CD4-positive, alpha-beta T cell treated with Interleukin-1 beta for 1 hour (primary cell): Measurements from ENCODE around the gene CD68.

Experiments
- DNase-seq, 2 donors: peaks; one replicate each; pipeline ENCODE4 v3.0.0-alpha.2; 2020 to 2022

Gene CD68

DNA sequence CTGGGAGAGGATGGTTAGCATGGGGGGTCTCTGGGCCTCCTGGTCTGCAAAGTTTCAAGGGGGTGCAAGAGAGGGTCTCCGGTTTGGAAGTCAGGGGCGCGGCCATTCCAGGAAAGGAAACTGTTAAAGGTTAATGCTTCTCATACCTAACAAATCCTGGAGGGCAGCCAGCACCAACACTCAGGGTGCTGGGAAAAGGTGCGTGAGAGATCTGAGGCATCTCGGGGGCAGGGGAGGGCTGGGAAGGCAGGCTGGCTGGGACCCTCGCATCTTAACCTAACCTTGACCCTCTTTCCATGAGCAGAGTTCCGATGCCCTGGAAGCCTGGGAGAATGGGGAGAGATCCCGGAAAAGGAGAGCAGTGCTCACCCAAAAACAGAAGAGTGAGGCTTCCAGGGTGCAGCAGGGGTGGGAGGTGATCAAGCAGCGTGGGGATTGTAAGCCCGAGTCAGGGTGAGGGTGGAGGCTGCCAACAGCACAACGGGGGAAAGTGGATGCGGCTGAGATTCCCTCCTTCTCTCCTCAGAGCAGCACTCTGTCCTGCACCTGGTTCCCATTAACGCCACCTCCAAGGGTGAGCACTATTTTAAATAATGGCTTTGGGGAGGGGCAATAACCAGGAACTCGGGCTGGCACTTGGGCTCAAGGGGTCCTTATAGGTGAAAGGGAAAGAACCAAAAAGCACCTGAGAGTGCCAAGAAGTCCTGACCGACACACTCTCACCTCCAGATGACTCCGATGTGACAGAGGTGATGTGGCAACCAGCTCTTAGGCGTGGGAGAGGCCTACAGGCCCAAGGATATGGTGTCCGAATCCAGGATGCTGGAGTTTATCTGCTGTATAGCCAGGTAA is 19.9 kb upstream of the CD68 start:
- DNase-seq = no peak

GRCh38 chr17:7560172-7561027 is 19.0 kb upstream of the CD68 start:
- peak; percentile 57 to 58 for DNase-seq

DNA sequence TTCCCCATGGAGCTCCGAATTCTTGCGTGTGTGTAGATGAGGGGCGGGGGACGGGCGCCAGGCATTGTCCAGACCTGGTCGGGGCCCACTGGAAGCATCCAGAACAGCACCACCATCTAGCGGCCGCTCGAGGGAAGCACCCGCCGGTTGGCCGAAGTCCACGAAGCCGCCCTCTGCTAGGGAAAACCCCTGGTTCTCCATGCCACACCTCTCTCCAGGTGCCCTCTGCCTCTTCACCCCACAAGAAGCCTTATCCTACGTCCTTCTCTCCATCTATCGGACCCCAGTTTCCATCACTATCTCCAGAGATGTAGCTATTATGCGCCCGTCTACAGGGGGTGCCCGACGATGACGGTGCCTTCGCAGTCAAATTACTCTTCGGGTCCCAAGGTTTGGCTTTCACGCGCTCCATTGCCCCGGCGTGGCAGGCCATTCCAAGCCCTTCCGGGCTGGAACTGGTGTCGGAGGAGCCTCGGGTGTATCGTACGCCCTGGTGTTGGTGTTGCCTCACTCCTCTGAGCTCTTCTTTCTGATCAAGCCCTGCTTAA is 18.3 kb upstream of the CD68 start:
- peak; percentile 85 to 86 for DNase-seq

DNA sequence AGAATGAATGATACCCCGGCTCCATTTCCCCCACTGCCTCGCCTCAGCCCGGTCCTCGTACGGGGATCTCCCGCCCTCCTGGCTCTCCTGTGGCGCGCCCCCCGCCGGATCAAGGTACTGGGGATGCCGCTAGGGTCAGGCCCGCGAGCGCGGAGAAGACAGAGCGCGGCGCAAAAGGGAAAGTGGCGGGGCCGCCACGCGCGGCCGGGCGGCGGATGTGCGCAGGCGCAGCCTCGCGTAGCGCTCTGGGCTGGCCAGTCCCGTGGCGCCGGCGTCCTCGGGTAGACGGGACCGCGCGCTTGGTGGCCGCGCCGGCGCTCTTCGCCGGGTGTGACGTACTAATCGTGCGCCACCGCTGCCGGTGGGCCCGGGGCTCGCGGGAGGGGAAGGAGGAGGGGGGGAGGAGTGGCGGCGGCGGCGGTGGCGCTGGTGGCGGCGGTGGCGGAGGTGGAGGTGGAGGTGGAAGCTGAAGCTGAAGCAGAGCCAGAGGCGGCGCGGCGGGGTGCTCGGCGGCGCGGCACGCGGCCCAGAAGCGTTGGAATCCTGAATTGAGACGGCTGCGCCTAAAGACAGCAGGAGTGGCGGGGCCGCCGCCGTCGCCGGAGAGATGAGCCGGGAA is 17.7 kb upstream of the CD68 start, which contains the start of gene SENP3:
Gene SENP3 (plus strand): TSS at position 331 of the 619 bp plus-strand sequence. CDS start 1,158 bp downstream, outside the sequence.
- DNase-seq = peak; percentile 93 to 94

GRCh38 chr17:7562208-7562605 is 17.2 kb upstream of the CD68 start:
- DNase-seq = no peak

DNA sequence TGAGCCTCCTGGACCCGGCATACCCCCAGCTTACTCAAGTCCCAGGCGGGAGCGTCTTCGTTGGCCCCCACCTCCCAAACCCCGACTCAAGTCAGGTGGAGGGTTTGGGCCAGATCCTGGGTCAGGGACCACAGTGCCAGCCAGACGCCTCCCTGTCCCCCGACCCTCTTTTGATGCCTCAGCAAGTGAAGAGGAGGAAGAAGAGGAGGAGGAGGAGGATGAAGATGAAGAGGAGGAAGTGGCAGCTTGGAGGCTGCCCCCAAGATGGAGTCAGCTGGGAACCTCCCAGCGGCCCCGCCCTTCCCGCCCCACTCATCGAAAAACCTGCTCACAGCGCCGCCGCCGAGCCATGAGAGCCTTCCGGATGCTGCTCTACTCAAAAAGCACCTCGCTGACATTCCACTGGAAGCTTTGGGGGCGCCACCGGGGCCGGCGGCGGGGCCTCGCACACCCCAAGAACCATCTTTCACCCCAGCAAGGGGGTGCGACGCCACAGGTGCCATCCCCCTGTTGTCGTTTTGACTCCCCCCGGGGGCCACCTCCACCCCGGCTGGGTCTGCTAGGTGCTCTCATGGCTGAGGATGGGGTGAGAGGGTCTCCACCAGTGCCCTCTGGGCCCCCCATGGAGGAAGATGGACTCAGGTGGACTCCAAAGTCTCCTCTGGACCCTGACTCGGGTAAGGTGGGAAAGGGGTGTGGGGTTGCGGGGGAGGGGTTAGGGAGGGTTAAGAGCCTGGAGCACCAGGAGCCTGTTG is 16.1 kb upstream of the CD68 start:
- DNase-seq = no peak

GRCh38 chr17:7569571-7569970 is 9.9 kb upstream of the CD68 start:
- no peak for DNase-seq

GRCh38 chr17:7570351-7570750 is 9.1 kb upstream of the CD68 start:
- DNase-seq = no peak

DNA sequence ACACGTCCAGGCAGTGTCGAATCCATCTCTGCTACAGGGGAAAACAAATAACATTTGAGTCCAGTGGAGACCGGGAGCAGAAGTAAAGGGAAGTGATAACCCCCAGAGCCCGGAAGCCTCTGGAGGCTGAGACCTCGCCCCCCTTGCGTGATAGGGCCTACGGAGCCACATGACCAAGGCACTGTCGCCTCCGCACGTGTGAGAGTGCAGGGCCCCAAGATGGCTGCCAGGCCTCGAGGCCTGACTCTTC is 7.2 kb upstream of the CD68 start:
- DNase-seq = no peak

- DNase-seq = peak; percentile 100
Measured at GRCh38 chr17:7572588-7573323, 6.7 kb upstream of the CD68 start.

DNA sequence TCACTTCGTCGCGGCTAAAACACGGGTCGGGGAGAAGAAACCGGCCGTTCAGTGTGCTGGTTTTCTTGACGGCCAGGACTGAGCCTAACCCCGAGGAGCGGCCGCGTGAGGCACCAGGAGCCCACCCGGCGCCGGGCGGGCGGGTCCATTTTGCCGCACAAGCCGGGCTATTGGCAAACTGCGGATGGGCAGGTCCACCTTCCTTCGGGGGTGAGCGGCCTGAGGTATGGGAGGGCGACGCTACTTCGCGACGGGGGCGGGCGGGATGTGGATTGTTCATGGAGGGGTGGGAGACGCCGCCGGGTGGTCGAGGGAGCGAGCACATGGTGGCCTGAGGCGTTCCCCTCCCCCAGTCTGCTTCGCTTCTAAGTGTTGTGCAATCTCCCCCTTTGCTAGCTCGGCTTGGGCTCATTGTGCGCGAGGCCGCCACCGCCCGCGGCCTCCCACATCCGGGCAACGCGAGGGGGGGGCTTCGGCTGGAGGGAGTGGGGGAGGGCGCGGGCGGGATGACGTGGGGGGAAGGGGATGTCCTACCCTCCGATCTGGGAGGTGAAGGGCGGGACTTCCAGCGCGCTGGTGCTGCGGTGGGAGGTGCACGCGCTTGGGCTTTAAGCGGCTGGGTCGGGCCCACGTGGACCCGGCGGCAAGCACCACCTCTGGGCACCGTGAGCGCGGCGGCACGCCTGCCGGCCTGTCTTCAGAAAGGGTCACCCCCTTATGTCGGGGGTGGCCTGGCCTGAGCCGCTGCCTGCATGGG is 5.9 kb upstream of the CD68 start:
- DNase-seq = peak; percentile 94

DNA sequence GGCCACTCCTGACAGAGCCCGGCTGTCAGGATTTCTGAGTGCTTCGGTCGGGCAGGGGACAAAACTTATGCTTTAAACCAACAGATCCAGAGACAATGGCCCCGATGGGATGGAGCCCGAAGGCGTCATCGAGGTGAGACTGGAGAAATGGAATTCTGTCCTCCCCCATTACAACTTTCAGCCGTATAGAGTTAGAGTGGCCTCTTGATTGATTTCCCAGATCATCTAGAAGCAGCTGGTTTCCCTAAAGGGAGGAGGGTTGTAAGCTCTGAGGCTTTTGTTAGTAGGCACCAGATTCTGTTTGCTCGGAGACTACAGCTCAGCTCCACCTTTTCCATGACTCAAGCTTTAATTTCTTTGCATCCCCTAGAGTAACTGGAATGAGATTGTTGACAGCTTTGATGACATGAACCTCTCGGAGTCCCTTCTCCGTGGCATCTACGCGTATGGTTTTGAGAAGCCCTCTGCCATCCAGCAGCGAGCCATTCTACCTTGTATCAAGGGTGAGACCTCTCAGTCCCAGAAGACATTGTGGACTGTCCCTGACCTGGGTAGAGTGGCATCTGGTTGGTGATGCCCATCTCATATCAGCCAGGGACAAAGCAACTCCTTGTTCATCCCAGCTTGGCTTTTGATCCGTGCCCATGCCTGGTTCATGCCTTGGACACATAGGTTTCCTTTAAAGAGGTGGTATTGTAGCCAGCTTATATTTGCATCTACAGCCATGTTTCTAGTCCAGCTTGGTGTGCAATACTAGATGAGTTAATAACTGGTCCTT is 5.1 kb upstream of the CD68 start:
- no peak for DNase-seq

- DNase-seq = no peak
Measured at GRCh38 chr17:7575481-7575883, 4.0 kb upstream of the CD68 start.

- DNase-seq = no peak
Measured at GRCh38 chr17:7575959-7576358, 3.5 kb upstream of the CD68 start.

DNA sequence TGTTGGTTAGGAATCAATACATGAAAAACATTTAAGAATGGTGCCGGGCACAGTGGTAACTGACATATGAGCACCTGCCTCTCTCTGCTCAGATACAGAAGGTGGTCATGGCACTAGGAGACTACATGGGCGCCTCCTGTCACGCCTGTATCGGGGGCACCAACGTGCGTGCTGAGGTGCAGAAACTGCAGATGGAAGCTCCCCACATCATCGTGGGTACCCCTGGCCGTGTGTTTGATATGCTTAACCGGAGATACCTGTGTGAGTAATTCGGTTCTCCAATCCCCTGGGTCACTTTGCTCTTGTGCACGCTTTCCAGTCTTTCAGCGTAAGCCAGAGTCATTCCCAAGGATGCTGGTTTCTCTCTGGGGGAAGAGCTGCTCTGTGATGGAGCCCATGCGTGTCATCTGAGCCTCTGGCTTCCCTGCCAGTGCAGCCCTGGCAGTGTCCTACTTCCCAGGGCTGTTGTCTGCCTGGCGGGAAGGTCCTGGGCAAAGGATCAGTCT is 3.0 kb upstream of the CD68 start:
- DNase-seq = no peak

DNA sequence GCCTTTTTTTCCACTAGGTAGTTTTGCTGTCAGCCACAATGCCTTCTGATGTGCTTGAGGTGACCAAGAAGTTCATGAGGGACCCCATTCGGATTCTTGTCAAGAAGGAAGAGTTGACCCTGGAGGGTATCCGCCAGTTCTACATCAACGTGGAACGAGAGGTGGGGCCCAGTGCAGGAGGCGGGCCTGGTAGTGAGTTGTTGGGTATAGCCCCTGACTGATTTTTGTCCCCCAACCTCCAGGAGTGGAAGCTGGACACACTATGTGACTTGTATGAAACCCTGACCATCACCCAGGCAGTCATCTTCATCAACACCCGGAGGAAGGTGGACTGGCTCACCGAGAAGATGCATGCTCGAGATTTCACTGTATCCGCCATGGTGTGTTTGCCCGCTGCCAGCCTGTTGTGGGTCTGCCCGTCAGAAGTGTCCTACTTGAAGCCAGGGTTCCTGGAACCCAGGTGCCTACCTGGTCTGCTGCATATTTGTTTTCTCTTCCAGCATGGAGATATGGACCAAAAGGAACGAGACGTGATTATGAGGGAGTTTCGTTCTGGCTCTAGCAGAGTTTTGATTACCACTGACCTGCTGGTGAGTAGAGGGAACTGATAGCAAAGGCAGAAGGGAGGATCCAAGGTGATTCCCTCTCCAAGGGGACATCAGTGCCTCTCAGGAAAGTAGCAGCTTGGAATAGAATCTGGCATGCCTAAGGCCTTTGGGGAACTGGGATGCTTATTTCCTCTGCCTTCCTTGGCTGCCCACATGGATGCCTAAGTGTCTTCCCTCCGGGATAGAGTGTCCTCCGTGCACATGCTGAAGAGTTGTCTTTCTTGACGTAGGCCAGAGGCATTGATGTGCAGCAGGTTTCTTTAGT is 1.9 kb upstream of the CD68 start:
- no peak for DNase-seq

- peak; percentile 44 to 60 for DNase-seq
Measured at GRCh38 chr17:7579834-7580603, 581 bp downstream of the CD68 start.
